Right atrium auricular region (tissue), 2 donors: ENCODE measurements around the gene CAMTA1. TPM values are rescaled to one million over a fixed set of nuclear protein-coding genes. Genes with fewer than 3 reads are reported as not detected.
"Not testable (repeated sequence)": the region's sequence is repeated elsewhere in the genome, so short reads cannot be mapped to it uniquely, and the experiment has no call there.

Source experiments
- DNase-seq: peaks from one replicate; pipeline ENCODE4 v3.0.0-alpha.2; 2019; ENCODE audit warnings: low spot score
- H3K27ac ChIP-seq, 2 donors: fragments of 200-600 bp; sonication (generic); 1 replicate in 1 of 2; 2 replicates in 1 of 2; pipeline ENCODE4 v1.5.1; 2016 to 2019
- H3K27me3 ChIP-seq, 2 donors: fragments of 200-600 bp; sonication (generic); one replicate each; pipeline versions ENCODE4 v1.5.1 to v1.6.0; 2017 to 2019
- H3K36me3 ChIP-seq: fragments of 200-600 bp; sonication (generic); one replicate; pipeline ENCODE4 v1.5.1; 2016
- H3K4me1 ChIP-seq, 2 donors: fragments of 200-600 bp; sonication (generic); one replicate each; pipeline versions ENCODE4 v1.5.1 to v1.6.0; 2017 to 2019
- H3K4me3 ChIP-seq, 2 donors: fragments of 200-600 bp; sonication (generic); 1 replicate in 1 of 2; 2 replicates in 1 of 2; pipeline ENCODE4 v1.5.1; 2017 to 2019; ENCODE audit warnings: mild to moderate bottlenecking in 1 of 2, moderate library complexity in 1 of 2
- H3K9me3 ChIP-seq, 2 donors: fragments of 200-600 bp; sonication (generic); one replicate each; pipeline ENCODE4 v1.5.1; 2019
- total RNA-seq, 2 donors: library from RNA; depleted of rRNA; stranded (reverse); fragments of >200 nt; gene quantifications; one replicate each; pipeline ENCODE4 v1.1.0, GENCODE V29; 2016
- TF ChIP-seq, protein P1 (sequence below), 2 donors: fragments of 200-600 bp; sonication (generic); IDR thresholded peaks; one replicate each; pipeline ENCODE4 v1.5.1; 2019; ENCODE audit warnings: antibody characterized with exemption in 2 of 2

The CAMTA1 gene
- total RNA-seq, 2 donors from 2014 or later = 132 to 190 TPM

GRCh38 chr1:7684861-7685635 lies 899.8 kb downstream of the CAMTA1 start:
- no peaks in the 10 kb centered on the region for H3K9me3 ChIP-seq
- TF ChIP-seq, protein P1, sequence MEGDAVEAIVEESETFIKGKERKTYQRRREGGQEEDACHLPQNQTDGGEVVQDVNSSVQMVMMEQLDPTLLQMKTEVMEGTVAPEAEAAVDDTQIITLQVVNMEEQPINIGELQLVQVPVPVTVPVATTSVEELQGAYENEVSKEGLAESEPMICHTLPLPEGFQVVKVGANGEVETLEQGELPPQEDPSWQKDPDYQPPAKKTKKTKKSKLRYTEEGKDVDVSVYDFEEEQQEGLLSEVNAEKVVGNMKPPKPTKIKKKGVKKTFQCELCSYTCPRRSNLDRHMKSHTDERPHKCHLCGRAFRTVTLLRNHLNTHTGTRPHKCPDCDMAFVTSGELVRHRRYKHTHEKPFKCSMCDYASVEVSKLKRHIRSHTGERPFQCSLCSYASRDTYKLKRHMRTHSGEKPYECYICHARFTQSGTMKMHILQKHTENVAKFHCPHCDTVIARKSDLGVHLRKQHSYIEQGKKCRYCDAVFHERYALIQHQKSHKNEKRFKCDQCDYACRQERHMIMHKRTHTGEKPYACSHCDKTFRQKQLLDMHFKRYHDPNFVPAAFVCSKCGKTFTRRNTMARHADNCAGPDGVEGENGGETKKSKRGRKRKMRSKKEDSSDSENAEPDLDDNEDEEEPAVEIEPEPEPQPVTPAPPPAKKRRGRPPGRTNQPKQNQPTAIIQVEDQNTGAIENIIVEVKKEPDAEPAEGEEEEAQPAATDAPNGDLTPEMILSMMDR (IDR thresholded peaks at IDR 0.05) = no peak
- H3K27ac ChIP-seq = no peak overlapping the region
- no peak for DNase-seq
- H3K4me3 ChIP-seq = no peak overlapping the region
- H3K27me3 ChIP-seq = no peaks in the 10 kb centered on the region
- H3K36me3 ChIP-seq = no peaks in the 10 kb centered on the region
- H3K4me1 ChIP-seq = peaks cover 0 to 6% of the 10 kb centered on the region in 2 donors

DNA sequence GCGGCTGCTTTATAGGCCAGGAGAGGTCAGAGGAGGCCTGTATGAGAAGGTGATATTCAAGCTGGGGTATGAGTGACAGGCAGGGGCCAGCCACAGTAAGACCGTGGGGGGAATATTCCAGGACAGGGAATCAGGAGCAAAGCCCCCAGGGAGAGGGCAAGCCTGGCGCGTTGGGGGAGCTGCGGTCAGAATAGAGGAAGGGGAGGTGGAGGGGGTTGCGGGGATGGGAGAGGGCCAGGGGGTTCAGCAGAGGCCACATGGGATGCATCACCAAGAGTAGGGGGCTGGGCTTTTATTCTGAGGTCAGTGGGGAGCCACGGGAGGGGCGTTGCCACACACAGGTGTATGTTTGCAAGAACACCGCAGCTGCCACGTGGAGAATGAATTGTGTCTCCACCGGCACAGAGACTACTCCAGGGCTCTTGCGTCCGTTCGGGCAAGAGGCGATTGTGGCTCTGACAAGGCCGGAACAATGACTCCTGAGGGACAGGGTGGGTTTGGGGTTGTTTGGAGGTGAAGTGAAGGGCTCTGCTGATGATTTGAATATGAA lies 901.1 kb downstream of the CAMTA1 start:
- Histone ChIP-seq H3K36me3 (no peaks in the 10 kb centered on the region), H3K27ac (no peak overlapping the region), H3K9me3 (no peaks in the 10 kb centered on the region), H3K4me1 (no peaks in the 10 kb centered on the region), H3K4me3 (no peak overlapping the region), H3K27me3 (no peaks in the 10 kb centered on the region)
- DNase-seq = no peak
- TF ChIP-seq, protein P1 (IDR thresholded peaks at IDR 0.05) = no peak

GRCh38 chr1:7687411-7687810 lies 902.2 kb downstream of the CAMTA1 start:
- H3K9me3 ChIP-seq = no peaks in the 10 kb centered on the region
- TF ChIP-seq, protein P1 (IDR thresholded peaks at IDR 0.05) = no peak
- no peak for DNase-seq
- no peaks in the 10 kb centered on the region for H3K27me3 ChIP-seq
- H3K4me3 ChIP-seq = no peak overlapping the region
- H3K36me3 ChIP-seq = no peaks in the 10 kb centered on the region
- no peaks in the 10 kb centered on the region for H3K4me1 ChIP-seq
- no peak overlapping the region for H3K27ac ChIP-seq

DNA sequence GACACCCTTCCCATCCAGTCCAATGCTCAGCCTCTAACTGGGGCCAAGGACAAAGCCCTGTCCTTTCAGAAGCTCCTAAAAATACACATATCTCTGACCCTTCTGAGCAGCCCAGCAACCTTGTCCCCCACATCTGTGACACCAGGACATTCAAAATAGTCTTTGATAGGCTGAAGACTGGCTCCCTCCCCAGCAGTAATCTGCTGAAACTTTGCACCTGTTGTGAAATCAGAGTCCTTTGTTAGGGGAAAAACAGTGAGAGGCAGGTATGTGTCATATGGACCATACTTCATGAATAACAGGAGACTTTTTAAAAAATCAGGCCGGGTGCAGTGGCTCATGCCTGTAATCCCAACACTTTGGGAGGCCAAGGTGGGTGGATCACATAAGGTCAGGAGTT lies 903.4 kb downstream of the CAMTA1 start:
- Histone ChIP-seq H3K4me1 (no peaks in the 10 kb centered on the region), H3K27me3 (no peaks in the 10 kb centered on the region), H3K4me3 (no peak overlapping the region), H3K9me3 (no peaks in the 10 kb centered on the region), H3K27ac (no peak overlapping the region), H3K36me3 (no peaks in the 10 kb centered on the region)
- TF ChIP-seq, protein P1 (IDR thresholded peaks at IDR 0.05) = no peak
- no peak for DNase-seq

- not testable (repeated sequence) for H3K27me3 ChIP-seq, H3K27ac ChIP-seq, H3K4me1 ChIP-seq
Measured at GRCh38 chr1:7689307-7689706, 904.1 kb downstream of the CAMTA1 start.

DNA sequence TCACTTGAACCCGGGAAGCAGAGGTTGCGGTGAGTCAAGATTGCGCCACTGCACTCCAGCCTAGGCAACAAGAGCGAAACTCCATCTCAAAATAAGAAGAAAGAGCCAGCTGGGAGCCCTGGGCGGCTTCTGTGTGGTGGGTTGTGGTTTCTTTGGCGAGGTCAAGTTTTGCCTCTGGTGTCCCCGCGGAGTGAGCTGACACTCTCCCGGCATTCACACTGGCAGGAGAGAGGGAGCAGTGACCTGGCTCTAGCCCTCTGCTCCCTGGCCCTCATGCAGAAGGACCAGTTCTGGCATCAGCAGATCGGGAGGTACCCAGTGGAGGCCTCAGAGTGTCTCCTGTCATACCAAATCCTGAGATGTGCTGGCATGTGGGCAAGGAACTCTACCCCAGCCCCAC lies 904.8 kb downstream of the CAMTA1 start:
- TF ChIP-seq, protein P1 (IDR thresholded peaks at IDR 0.05) = no peak
- no peak for DNase-seq
- Histone ChIP-seq H3K9me3 (no peaks in the 10 kb centered on the region), H3K4me3 (no peak overlapping the region), H3K36me3 (no peaks in the 10 kb centered on the region), H3K4me1 (no peaks in the 10 kb centered on the region), H3K27me3 (no peaks in the 10 kb centered on the region), H3K27ac (no peak overlapping the region)

More at GRCh38 chr1:7689307-7689706, 904.1 kb downstream of the CAMTA1 start:
- not testable (repeated sequence) for H3K36me3 ChIP-seq, DNase-seq, H3K9me3 ChIP-seq, H3K4me3 ChIP-seq
